ENCODE data around the gene GLCCI1. TPM values are rescaled to one million over a fixed set of nuclear protein-coding genes. Genes with fewer than 3 reads are reported as not detected.
A peak's percentile ranks its signal among the peaks of the same experiment; 100 is the strongest.
"Not testable (repeated sequence)": the region's sequence is repeated elsewhere in the genome, so short reads cannot be mapped to it uniquely, and the experiment has no call there.

Gene GLCCI1
- total RNA-seq, 1 donor from 2014 or later: 12.3 TPM

GRCh38 chr7:7992506-7992905 lies 23.9 kb downstream of the GLCCI1 start:
- TF ChIP-seq CTCF (IDR thresholded peaks at IDR 0.05): no peak
- DNase-seq (ENCODE audit: extremely low spot score, unreplicated experiment): no peak

GRCh38 chr7:7995348-7995747 lies 26.8 kb downstream of the GLCCI1 start:
- not testable (repeated sequence) for H3K4me3 Mint-ChIP-seq (ENCODE audit: unreplicated experiment); H3K27me3 Mint-ChIP-seq (ENCODE audit: unreplicated experiment); H3K27ac Mint-ChIP-seq (ENCODE audit: unreplicated experiment); DNase-seq (ENCODE audit: extremely low spot score, unreplicated experiment)
- Mint-ChIP-seq H3K9me3 (ENCODE audit: unreplicated experiment) (peaks cover 21% of the 10 kb centered on the region), H3K36me3 (ENCODE audit: unreplicated experiment) (peaks cover 11% of the 10 kb centered on the region), H3K4me1 (ENCODE audit: unreplicated experiment) (peaks cover 13% of the 10 kb centered on the region)

More at GRCh38 chr7:7992506-7992905, 23.9 kb downstream of the GLCCI1 start:
- Mint-ChIP-seq H3K4me1 (ENCODE audit: unreplicated experiment) (peaks cover 28% of the 10 kb centered on the region), H3K36me3 (ENCODE audit: unreplicated experiment) (peaks cover 11% of the 10 kb centered on the region), H3K9me3 (ENCODE audit: unreplicated experiment) (peaks cover 21% of the 10 kb centered on the region), H3K4me3 (ENCODE audit: unreplicated experiment) (no peak overlapping the region), H3K27me3 (ENCODE audit: unreplicated experiment) (no peaks in the 10 kb centered on the region), H3K27ac (ENCODE audit: unreplicated experiment) (no peak overlapping the region)

GRCh38 chr7:7996568-7996967 lies 28.0 kb downstream of the GLCCI1 start:
- peak overlapping the region; percentile 24 for H3K27ac Mint-ChIP-seq (ENCODE audit: unreplicated experiment)
- H3K4me1 Mint-ChIP-seq (ENCODE audit: unreplicated experiment): peaks cover 10% of the 10 kb centered on the region
- H3K27me3 Mint-ChIP-seq (ENCODE audit: unreplicated experiment): no peaks in the 10 kb centered on the region
- peaks cover 18% of the 10 kb centered on the region for H3K9me3 Mint-ChIP-seq (ENCODE audit: unreplicated experiment)
- H3K4me3 Mint-ChIP-seq (ENCODE audit: unreplicated experiment): no peak overlapping the region
- DNase-seq (ENCODE audit: extremely low spot score, unreplicated experiment): no peak
- H3K36me3 Mint-ChIP-seq (ENCODE audit: unreplicated experiment): peaks cover 11% of the 10 kb centered on the region
- no peak for TF ChIP-seq CTCF (IDR thresholded peaks at IDR 0.05)

- no peak for TF ChIP-seq CTCF (IDR thresholded peaks at IDR 0.05)
- no peak overlapping the region for H3K27ac Mint-ChIP-seq (ENCODE audit: unreplicated experiment)
- no peaks in the 10 kb centered on the region for H3K27me3 Mint-ChIP-seq (ENCODE audit: unreplicated experiment)
- peaks cover 10% of the 10 kb centered on the region for H3K4me1 Mint-ChIP-seq (ENCODE audit: unreplicated experiment)
- H3K4me3 Mint-ChIP-seq (ENCODE audit: unreplicated experiment): no peak overlapping the region
- DNase-seq (ENCODE audit: extremely low spot score, unreplicated experiment): no peak
- H3K9me3 Mint-ChIP-seq (ENCODE audit: unreplicated experiment): peaks cover 4% of the 10 kb centered on the region
- H3K36me3 Mint-ChIP-seq (ENCODE audit: unreplicated experiment): peaks cover 15% of the 10 kb centered on the region
Observed at GRCh38 chr7:8000315-8000941, 31.8 kb downstream of the GLCCI1 start.

GRCh38 chr7:8003077-8003476 lies 34.5 kb downstream of the GLCCI1 start:
- no peak for DNase-seq (ENCODE audit: extremely low spot score, unreplicated experiment)
- H3K4me3 Mint-ChIP-seq (ENCODE audit: unreplicated experiment): no peak overlapping the region
- peaks cover 4% of the 10 kb centered on the region for H3K9me3 Mint-ChIP-seq (ENCODE audit: unreplicated experiment)
- no peaks in the 10 kb centered on the region for H3K27me3 Mint-ChIP-seq (ENCODE audit: unreplicated experiment)
- no peaks in the 10 kb centered on the region for H3K4me1 Mint-ChIP-seq (ENCODE audit: unreplicated experiment)
- TF ChIP-seq CTCF (IDR thresholded peaks at IDR 0.05): no peak
- peaks cover 29% of the 10 kb centered on the region for H3K36me3 Mint-ChIP-seq (ENCODE audit: unreplicated experiment)
- H3K27ac Mint-ChIP-seq (ENCODE audit: unreplicated experiment): no peak overlapping the region

All from osteocyte (in vitro differentiated cells).